Prostate gland (tissue), 2 donors: Measurements from ENCODE around the gene TOR3A.

Source experiments
- POLR2AphosphoS5 ChIP-seq: sonication (generic); formaldehyde crosslinking; IDR thresholded peaks from one replicate; pipeline ENCODE4 v1.6.1; 2017; ENCODE audit warnings: antibody characterized with exemption
- TF ChIP-seq, protein P1 (sequence below), 4 experiments: fragments of 200-600 bp in 2 of 4; fragments of 450-650 bp in 2 of 4; sonication (generic) in 2 of 4; IDR thresholded peaks; 1 replicate in 3 of 4; 2 replicates in 1 of 4; pipeline ENCODE4 v1.5.1; 2016 to 2019; ENCODE audit warnings: antibody characterized with exemption in 4 of 4, mild to moderate bottlenecking in 2 of 4, moderate library complexity in 2 of 4

DNA sequence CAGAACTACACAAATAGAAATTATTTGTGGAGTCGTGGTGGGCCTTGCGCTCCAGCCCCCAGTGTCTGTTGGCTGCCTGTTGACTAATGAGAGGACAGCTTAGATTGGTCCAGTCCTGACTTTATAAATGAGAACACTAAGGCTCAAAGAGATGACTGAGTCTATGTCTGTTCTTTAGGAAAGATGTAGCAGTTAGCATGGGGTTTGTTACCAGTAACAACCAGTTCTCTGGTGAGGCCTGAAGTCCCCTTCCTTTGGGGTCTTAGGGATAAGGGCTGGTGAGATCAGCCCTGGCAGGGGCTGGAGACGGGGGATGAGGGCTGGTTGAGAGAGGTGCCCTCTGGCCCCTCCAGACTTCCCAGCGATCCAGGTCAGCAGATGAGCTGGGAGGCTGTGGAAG is 9.1 kb downstream of the TOR3A start:
- no peak for TF ChIP-seq POLR2AphosphoS5
- TF ChIP-seq, protein P1, sequence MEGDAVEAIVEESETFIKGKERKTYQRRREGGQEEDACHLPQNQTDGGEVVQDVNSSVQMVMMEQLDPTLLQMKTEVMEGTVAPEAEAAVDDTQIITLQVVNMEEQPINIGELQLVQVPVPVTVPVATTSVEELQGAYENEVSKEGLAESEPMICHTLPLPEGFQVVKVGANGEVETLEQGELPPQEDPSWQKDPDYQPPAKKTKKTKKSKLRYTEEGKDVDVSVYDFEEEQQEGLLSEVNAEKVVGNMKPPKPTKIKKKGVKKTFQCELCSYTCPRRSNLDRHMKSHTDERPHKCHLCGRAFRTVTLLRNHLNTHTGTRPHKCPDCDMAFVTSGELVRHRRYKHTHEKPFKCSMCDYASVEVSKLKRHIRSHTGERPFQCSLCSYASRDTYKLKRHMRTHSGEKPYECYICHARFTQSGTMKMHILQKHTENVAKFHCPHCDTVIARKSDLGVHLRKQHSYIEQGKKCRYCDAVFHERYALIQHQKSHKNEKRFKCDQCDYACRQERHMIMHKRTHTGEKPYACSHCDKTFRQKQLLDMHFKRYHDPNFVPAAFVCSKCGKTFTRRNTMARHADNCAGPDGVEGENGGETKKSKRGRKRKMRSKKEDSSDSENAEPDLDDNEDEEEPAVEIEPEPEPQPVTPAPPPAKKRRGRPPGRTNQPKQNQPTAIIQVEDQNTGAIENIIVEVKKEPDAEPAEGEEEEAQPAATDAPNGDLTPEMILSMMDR (IDR thresholded peaks at IDR 0.05) = no peak
